Liver (tissue), 3 donors: ENCODE results near the gene SRP14.

Source experiments
- CTCF ChIP-seq: fragments of 150-350 bp; IDR thresholded peaks from 2 replicates; pipeline ENCODE4 v1.5.1; 2017; ENCODE audit warnings: improper control_type of control experiment, low read depth, low read length; ENCODE audit not compliant: missing input control
- FOXA1 ChIP-seq: IDR thresholded peaks from 2 replicates; pipeline ENCODE4 v1.6.1; 2016; ENCODE audit warnings: antibody characterized with exemption
- JUND ChIP-seq, 2 donors: IDR thresholded peaks; 2 replicates each; pipeline ENCODE4 v1.6.1; 2016; ENCODE audit warnings: antibody characterized with exemption in 2 of 2
- REST ChIP-seq: IDR thresholded peaks from 2 replicates; pipeline ENCODE4 v1.6.1; 2016; ENCODE audit warnings: antibody characterized with exemption, mild to moderate bottlenecking
- donor health status: healthy.
- donor health status: healthy.

GRCh38 chr15:40048926-40049475, 10.0 kb upstream of the SRP14 start:
- TF ChIP-seq FOXA1 (no peak), CTCF (no peak), REST (no peak), JUND (IDR thresholded peaks at IDR 0.05) (no peak)
